Glutamatergic neuron (in vitro differentiated cells): Measurements from ENCODE around the gene PIK3C2G. TPM values are rescaled to one million over a fixed set of nuclear protein-coding genes. Genes with fewer than 3 reads are reported as not detected.
A peak's percentile ranks its signal among the peaks of the same experiment; 100 is the strongest.

ENCODE experiments used
- DNase-seq: peaks from one replicate; pipeline ENCODE4 v3.0.0; 2022
- H3K27ac Mint-ChIP-seq: one replicate; pipeline ENCODE4 v1.8.0; 2020; ENCODE audit warnings: mild to moderate bottlenecking, mixed read lengths, inconsistent platforms; ENCODE audit not compliant: unreplicated experiment
- H3K27me3 Mint-ChIP-seq: one replicate; pipeline ENCODE4 v1.8.0; 2020; ENCODE audit warnings: mild to moderate bottlenecking, moderate library complexity, mixed read lengths, inconsistent platforms; ENCODE audit not compliant: unreplicated experiment
- H3K36me3 Mint-ChIP-seq: one replicate; pipeline ENCODE4 v1.8.0; 2020; ENCODE audit warnings: mild to moderate bottlenecking, mixed read lengths, inconsistent platforms; ENCODE audit not compliant: unreplicated experiment
- H3K4me1 Mint-ChIP-seq: one replicate; pipeline ENCODE4 v1.8.0; 2020; ENCODE audit warnings: mild to moderate bottlenecking, low read depth, mixed read lengths, inconsistent platforms; ENCODE audit not compliant: unreplicated experiment
- H3K4me3 Mint-ChIP-seq: one replicate; pipeline ENCODE4 v1.8.0; 2020; ENCODE audit warnings: mild to moderate bottlenecking, mixed read lengths, inconsistent platforms; ENCODE audit not compliant: unreplicated experiment
- H3K9me3 Mint-ChIP-seq: one replicate; pipeline ENCODE4 v1.8.0; 2020; ENCODE audit warnings: mild to moderate bottlenecking, moderate library complexity, mixed read lengths, inconsistent platforms; ENCODE audit not compliant: unreplicated experiment
- CTCF ChIP-seq: fragments of 200-600 bp; sonication (generic); IDR thresholded peaks from one replicate; pipeline ENCODE4 v1.5.0; 2021; ENCODE audit not compliant: partially characterized antibody, unreplicated experiment
- total RNA-seq: library from RNA; stranded (reverse); fragmentation: NEBNext Ultra II Directional; extraction: Animal tissue kit (Norgen Biotek cat#: 25700); gene quantifications from one replicate; pipeline ENCODE4 v1.2.1, GENCODE V29; 2021; ENCODE audit not compliant: unreplicated experiment

PIK3C2G gene
- total RNA-seq, 1 donor from 2014 or later: not detected

- Mint-ChIP-seq H3K36me3 (peaks cover 3% of the 10 kb centered on the region), H3K27ac (no peak overlapping the region), H3K27me3 (no peaks in the 10 kb centered on the region), H3K4me3 (no peak overlapping the region), H3K9me3 (peaks cover 3% of the 10 kb centered on the region), H3K4me1 (peaks cover 10% of the 10 kb centered on the region)
- no peak for DNase-seq
- TF ChIP-seq CTCF: peak; percentile 57
These were observed 100.1 kb downstream of the PIK3C2G start for GRCh38 chr12:18361433-18361832.

GRCh38 chr12:18363321-18363720, 102.0 kb downstream of the PIK3C2G start:
- no peak for DNase-seq
- Mint-ChIP-seq H3K4me3 (no peak overlapping the region), H3K27ac (no peak overlapping the region), H3K27me3 (no peaks in the 10 kb centered on the region), H3K4me1 (peaks cover 10% of the 10 kb centered on the region), H3K9me3 (no peaks in the 10 kb centered on the region), H3K36me3 (peaks cover 3% of the 10 kb centered on the region)
- no peak for TF ChIP-seq CTCF

GRCh38 chr12:18368594-18368993, 107.3 kb downstream of the PIK3C2G start:
- no peak for TF ChIP-seq CTCF
- peaks cover 4% of the 10 kb centered on the region for H3K9me3 Mint-ChIP-seq
- no peaks in the 10 kb centered on the region for H3K36me3 Mint-ChIP-seq
- no peak overlapping the region for H3K4me3 Mint-ChIP-seq
- H3K27me3 Mint-ChIP-seq: no peaks in the 10 kb centered on the region
- H3K4me1 Mint-ChIP-seq: peaks cover 13% of the 10 kb centered on the region
- H3K27ac Mint-ChIP-seq: no peak overlapping the region
- DNase-seq: no peak

- TF ChIP-seq CTCF: no peak
- peaks cover 7% of the 10 kb centered on the region for H3K4me1 Mint-ChIP-seq
- no peak overlapping the region for H3K27ac Mint-ChIP-seq
- peaks cover 15% of the 10 kb centered on the region for H3K36me3 Mint-ChIP-seq
- DNase-seq: no peak
- H3K4me3 Mint-ChIP-seq: no peak overlapping the region
- H3K27me3 Mint-ChIP-seq: no peaks in the 10 kb centered on the region
- peaks cover 8% of the 10 kb centered on the region for H3K9me3 Mint-ChIP-seq
These were observed 111.9 kb downstream of the PIK3C2G start for GRCh38 chr12:18373181-18373580.

DNA sequence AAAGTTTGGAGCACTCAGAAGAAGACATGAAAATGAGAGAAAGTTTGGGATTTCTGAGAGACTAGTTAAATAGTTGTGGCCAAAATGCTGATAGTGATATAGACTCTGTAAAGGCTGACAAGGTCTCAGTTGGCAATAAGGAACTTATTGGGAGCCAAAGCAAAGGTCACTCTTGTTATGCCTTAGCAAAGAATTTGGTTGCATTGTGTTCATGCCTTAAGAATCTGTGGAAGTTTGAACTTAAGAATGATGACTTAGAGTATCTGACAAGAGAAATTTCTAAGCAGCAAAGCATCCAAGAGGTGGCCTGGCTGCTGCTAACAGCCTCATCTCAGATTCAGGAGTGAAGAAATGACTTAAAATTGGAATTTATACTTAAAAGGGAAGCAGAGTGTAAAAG, 113.8 kb downstream of the PIK3C2G start:
- no peak for DNase-seq
- Mint-ChIP-seq H3K9me3 (peaks cover 4% of the 10 kb centered on the region), H3K27ac (no peak overlapping the region), H3K27me3 (no peaks in the 10 kb centered on the region), H3K36me3 (peaks cover 18% of the 10 kb centered on the region), H3K4me3 (peak overlapping the region; percentile 25), H3K4me1 (peaks cover 4% of the 10 kb centered on the region)
- no peak for TF ChIP-seq CTCF
